ENCODE measurements around the gene CEP126. TPM values are rescaled to one million over a fixed set of nuclear protein-coding genes. Genes with fewer than 3 reads are reported as not detected.

Gene CEP126, protein sequence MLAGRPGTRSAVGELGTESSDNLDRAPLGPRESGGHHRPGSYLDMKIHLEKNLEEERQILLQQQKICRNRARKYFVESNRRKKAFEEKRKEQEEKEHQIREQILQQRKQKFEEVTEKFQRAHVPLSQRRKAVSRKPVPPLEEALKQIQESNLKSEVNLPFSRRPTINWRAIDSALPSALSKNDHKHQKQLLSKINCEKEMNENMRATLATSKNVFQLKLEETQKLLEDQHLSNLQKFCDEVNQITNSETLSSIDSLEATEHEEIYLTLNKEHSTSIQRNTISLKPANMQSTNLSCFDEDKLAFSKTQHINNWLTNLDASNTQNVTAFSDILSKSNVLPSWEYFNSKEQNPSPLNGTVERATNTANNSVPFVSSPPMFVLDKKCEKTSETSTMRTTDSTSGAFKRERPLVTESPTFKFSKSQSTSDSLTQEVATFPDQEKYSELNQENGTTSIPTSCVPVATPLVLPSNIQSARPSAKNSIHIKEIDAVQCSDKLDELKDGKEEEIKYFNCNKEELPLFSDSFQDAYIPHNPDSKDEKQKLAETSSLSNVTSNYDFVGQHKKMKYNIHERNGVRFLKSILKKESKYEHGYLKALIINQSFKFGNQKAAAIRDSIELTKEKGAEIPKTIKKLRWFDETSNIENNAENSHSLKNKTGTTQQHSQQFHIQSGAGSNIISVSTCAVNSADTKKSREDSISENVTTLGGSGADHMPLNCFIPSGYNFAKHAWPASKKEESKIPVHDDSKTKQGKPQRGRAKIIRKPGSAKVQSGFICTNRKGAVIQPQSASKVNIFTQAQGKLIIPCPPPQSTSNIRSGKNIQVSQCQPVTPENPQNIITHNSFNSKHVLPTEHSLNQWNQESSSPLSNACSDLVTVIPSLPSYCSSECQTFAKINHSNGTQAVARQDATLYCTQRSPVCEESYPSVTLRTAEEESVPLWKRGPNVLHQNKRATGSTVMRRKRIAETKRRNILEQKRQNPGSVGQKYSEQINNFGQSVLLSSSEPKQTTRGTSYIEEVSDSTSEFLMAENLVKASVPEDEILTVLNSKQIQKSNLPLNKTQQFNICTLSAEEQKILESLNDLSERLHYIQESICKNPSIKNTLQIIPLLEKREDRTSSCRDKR
- 0.53 and 2.6 TPM in 2 replicates for total RNA-seq

DNA sequence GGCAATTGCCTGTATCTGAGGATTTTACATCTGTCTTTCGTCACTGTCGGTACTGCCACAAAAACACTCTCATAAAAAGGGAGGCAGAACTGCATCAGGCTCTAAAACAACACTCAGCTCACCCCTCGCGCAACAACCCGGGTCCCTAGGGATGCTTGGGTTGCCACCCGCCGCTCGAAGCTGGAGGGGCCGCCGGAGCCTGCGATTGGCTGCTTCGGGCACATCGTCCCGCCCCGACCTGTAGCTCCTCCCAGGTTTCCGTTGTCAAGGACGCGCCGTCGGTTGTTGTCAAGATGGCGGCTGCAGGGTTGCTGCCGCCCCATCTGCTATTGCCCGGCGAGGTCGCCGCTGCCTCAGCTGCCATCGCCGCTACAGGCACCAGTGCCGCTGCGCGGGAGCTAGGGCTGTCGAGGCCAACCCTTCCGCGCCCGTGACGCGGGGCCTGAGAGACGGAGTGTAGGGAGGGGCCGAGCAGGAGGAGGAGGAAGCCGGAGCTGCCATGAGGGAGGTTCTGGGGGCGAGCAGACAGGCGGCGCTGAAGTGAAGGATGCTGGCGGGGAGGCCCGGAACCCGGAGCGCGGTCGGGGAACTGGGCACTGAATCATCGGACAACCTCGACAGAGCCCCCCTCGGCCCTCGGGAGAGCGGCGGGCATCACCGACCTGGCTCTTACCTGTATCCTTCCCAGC is at the start of gene CEP126:
TSS of gene CEP126 (plus strand) at position 273 of the 689 bp plus-strand sequence. CDS start at position 548, 275 bp downstream.
- TF ChIP-seq, protein P1, sequence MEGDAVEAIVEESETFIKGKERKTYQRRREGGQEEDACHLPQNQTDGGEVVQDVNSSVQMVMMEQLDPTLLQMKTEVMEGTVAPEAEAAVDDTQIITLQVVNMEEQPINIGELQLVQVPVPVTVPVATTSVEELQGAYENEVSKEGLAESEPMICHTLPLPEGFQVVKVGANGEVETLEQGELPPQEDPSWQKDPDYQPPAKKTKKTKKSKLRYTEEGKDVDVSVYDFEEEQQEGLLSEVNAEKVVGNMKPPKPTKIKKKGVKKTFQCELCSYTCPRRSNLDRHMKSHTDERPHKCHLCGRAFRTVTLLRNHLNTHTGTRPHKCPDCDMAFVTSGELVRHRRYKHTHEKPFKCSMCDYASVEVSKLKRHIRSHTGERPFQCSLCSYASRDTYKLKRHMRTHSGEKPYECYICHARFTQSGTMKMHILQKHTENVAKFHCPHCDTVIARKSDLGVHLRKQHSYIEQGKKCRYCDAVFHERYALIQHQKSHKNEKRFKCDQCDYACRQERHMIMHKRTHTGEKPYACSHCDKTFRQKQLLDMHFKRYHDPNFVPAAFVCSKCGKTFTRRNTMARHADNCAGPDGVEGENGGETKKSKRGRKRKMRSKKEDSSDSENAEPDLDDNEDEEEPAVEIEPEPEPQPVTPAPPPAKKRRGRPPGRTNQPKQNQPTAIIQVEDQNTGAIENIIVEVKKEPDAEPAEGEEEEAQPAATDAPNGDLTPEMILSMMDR (IDR thresholded peaks at IDR 0.05; ENCODE audit: insufficient read depth, low read length, severe bottlenecking) = peak; percentile 68
- Histone ChIP-seq H3K4me3 (ENCODE audit: low read depth, low read length) (peak within 1 kb of the TSS; percentile 69), H3K36me3 (ENCODE audit: control insufficient read depth, insufficient read depth, low read length) (no peaks in the 10 kb centered on the region), H3K27me3 (ENCODE audit: control insufficient read depth, insufficient read depth, low read length) (no peaks in the 10 kb centered on the region)
- FAIRE-seq (no peak), DNase-seq (ENCODE audit: low read depth) (peak; percentile 85)

DNA sequence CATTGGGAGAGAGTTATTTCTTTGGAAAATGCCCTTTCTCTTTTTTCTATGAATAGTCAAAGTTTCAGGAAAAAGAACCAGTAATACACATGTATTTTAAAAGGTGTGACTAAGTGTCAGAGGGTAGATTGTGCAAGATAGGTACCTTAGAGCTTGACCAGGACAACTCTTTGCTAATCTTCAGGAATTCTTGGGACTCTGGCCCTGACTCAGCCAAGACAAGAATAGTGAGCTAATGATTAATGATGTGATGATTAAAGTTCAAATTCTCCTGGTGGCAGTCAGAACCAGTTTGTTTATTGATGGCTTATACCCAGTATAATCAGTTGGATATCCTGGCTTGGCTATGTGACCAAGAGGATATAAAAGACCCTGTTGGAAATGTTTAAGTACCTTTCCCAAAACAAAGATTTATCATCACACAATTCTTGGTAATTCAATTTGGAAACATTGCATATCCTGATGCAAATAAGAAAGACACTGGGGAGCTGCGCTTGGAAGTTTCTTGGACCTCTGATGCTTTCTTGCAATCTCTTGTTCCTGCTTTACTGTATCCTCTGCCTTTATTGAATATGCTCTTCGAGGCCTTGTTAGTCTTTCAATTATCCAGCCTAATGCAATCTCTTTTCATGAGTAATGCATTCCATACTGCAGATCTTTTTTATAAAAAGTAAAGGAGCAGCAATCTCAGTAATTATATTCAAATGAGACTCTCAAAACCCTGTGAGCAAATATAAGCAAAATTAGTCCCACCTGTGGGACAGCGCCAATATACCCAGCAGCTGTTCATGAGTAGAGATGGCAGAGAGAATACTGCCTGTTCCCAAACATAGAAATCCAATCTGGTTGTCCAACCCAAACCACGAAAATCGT is 48.0 kb upstream of the CEP126 start:
- Histone ChIP-seq H3K36me3 (ENCODE audit: control insufficient read depth, insufficient read depth, low read length) (no peaks in the 10 kb centered on the region), H3K4me3 (ENCODE audit: low read depth, low read length) (no peak overlapping the region), H3K27me3 (ENCODE audit: control insufficient read depth, insufficient read depth, low read length) (no peaks in the 10 kb centered on the region)
- no peak for FAIRE-seq
- peak; percentile 94 for DNase-seq (ENCODE audit: low read depth)
- TF ChIP-seq, protein P1 (IDR thresholded peaks at IDR 0.05; ENCODE audit: insufficient read depth, low read length, severe bottlenecking) = no peak

DNA sequence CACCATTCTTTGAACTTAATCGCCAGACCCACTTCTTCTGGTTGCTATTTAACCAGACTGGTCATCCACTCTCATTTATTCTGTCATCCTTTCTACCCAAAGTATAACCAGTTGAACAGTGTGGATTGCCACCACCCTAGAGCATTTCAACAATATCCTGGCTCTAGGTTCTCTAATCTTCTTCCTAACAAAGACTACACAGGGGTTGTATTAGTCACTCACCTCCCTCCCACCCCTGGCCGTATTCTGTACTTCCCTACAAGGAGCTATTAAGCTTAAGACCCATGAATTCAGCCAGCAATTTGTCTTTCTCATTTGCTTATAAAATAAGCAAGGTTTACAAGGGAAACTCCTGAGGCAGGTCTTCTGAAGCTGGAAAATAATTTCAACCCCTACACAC is 46.9 kb upstream of the CEP126 start:
- TF ChIP-seq, protein P1 (IDR thresholded peaks at IDR 0.05; ENCODE audit: insufficient read depth, low read length, severe bottlenecking) = no peak
- FAIRE-seq (no peak), DNase-seq (ENCODE audit: low read depth) (peak; percentile 18)

DNA sequence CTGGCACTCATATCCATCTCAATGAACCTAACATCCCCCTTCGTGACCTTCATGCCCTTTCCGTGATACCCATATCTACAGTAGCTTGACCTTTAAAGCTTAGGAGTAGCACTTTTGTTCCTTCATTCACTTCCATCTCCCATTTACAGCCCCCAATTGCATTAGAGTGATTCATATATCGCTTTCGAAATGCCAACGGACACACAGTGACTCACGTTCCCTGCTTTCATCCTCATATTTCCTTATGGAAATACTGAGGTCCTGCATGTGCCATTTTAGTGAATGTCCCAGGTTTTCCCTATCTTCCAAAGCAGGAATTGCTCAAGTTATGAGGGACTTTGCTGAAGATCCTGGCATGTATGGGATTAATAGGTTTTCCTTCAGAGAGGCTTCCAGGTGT is 44.3 kb upstream of the CEP126 start:
- DNase-seq (ENCODE audit: low read depth) (peak; percentile 90), FAIRE-seq (peak; percentile 64)
- TF ChIP-seq, protein P1 (IDR thresholded peaks at IDR 0.05; ENCODE audit: insufficient read depth, low read length, severe bottlenecking) = no peak
- Histone ChIP-seq H3K27me3 (ENCODE audit: control insufficient read depth, insufficient read depth, low read length) (no peaks in the 10 kb centered on the region), H3K36me3 (ENCODE audit: control insufficient read depth, insufficient read depth, low read length) (no peaks in the 10 kb centered on the region), H3K4me3 (ENCODE audit: low read depth, low read length) (no peak overlapping the region)

More for the DNA sequence above, 46.9 kb upstream of the CEP126 start:
- no peaks in the 10 kb centered on the region for H3K27me3 ChIP-seq (ENCODE audit: control insufficient read depth, insufficient read depth, low read length)
- H3K36me3 ChIP-seq (ENCODE audit: control insufficient read depth, insufficient read depth, low read length) = no peaks in the 10 kb centered on the region
- H3K4me3 ChIP-seq (ENCODE audit: low read depth, low read length) = no peak overlapping the region
